Naive thymus-derived CD8-positive, alpha-beta T cell (primary cell): ENCODE measurements around the gene FILIP1L. TPM values are rescaled to one million over a fixed set of nuclear protein-coding genes. Genes with fewer than 3 reads are reported as not detected.

Experiments used
- ATAC-seq, 2 donors: fragments of 150-1000 bp; cut with Tn5 transposase in 1 of 2; sonication (Bioruptor Pico), chemical (Tn5 transposase) in 1 of 2; 1 replicate in 1 of 2; 2 replicates in 1 of 2; pipeline ENCODE4 v1.10.0; 2021; ENCODE audit warnings: mild to moderate bottlenecking in 2 of 2, moderate library complexity in 2 of 2
- POLR2A ChIA-PET: fragments of 350-600 bp; sonication (Branson Sonifier 250); formaldehyde crosslinking; loops from one replicate; lab custom pipeline; 2021; ENCODE audit warnings: antibody characterized with exemption; lab: Charles Lee
- DNase-seq, 10 donors: peaks; one replicate each; pipeline versions ENCODE4 v3.0.0 to v3.0.0-alpha.2; 2020 to 2022
- H3K27ac Mint-ChIP-seq, 10 donors: one replicate each; pipeline ENCODE4 v1.8.0; 2020 to 2022; ENCODE audit warnings: mild to moderate bottlenecking in 10 of 10, mixed read lengths in 10 of 10, moderate library complexity in 4 of 10, inconsistent platforms in 1 of 10
- H3K27me3 Mint-ChIP-seq, 5 donors: one replicate each; pipeline ENCODE4 v1.8.0; 2021 to 2022; ENCODE audit warnings: mixed read lengths in 5 of 5
- H3K36me3 Mint-ChIP-seq, 3 donors: one replicate each; pipeline ENCODE4 v1.8.0; 2020 to 2022; ENCODE audit warnings: mixed read lengths in 3 of 3, mild to moderate bottlenecking in 2 of 3, inconsistent platforms in 1 of 3
- H3K4me1 Mint-ChIP-seq, 4 donors: one replicate each; pipeline ENCODE4 v1.8.0; 2021 to 2022; ENCODE audit warnings: mixed read lengths in 4 of 4
- H3K4me3 Mint-ChIP-seq, 10 donors: one replicate each; pipeline ENCODE4 v1.8.0; 2020 to 2022; ENCODE audit warnings: mild to moderate bottlenecking in 10 of 10, mixed read lengths in 10 of 10, moderate library complexity in 6 of 10, inconsistent platforms in 1 of 10
- H3K9me3 Mint-ChIP-seq, 9 donors: one replicate each; pipeline ENCODE4 v1.8.0; 2020 to 2022; ENCODE audit warnings: mixed read lengths in 9 of 9, mild to moderate bottlenecking in 3 of 9, inconsistent platforms in 1 of 9, moderate library complexity in 1 of 9
- polyA plus RNA-seq, 3 donors: library from polyadenylated mRNA; unstranded; fragments of 300-500 nt; fragmentation: Illumina TruSeq; gene quantifications; one replicate each; pipeline ENCODE4 v1.2.3, GENCODE V29; 2021
- total RNA-seq, 8 experiments: library from RNA in 2 of 8; stranded (reverse) in 2 of 8; gene quantifications; one replicate each; pipeline ENCODE4 v1.2.3 and lab custom pipeline; 2021 to 2026

The FILIP1L gene
- total and polyA plus RNA-seq, 5 experiments from 2014 or later, result 0.14 to 0.41 (median 0.30) TPM; not detected in 1

DNA sequence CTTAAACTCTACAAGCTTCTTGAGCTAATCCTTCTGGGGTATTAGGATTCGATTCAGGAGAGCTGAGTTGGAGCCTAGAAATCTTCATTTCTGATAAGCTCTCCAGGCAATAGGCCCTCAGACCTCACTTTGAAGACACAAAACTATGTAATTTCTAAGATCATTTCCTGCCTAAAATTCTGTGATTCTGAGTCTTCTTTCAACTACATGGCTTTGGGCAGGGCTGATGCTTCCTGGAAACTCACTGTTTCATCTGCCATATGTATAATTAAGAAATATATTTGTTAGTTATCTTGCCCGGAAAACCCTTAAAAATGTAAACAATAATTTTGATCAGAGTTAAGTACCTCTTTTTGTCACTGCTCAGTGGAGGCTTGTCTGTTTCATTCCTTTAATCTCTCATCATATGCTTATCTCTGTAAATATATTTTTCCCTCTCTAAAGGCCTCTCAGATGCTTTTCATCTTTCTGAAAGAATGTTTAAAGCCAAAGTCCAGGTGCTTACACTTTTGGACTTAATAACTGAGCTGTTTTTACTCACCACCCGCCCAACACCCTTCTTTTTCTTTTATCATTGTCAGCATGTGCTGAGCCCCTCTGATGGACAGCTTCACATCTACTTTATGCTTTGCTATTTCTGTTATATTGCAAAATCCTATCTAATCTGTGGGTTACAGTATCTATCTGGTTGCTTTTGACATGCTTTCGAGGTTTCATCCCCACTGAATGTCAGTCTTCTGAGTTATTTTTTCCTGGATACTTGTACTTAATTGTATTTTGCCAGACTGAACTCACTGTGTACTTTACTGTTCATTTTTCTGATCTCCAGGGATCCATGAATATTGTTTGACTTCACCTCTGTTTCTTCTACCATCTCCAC is 38.2 kb downstream of the FILIP1L start:
- Mint-ChIP-seq H3K27ac (peak overlapping the region in 4 of 10 donors; percentile 16 to 68 (median 36)), H3K4me1 (peaks cover 19 to 51% (median 45%) of the 10 kb centered on the region in 4 donors), H3K9me3 (no peaks in the 10 kb centered on the region), H3K27me3 (no peaks in the 10 kb centered on the region), H3K36me3 (no peaks in the 10 kb centered on the region), H3K4me3 (peak overlapping the region in 2 of 10 donors; percentile 16 to 33)
- ATAC-seq (no peak), DNase-seq (no peak)
- POLR2A ChIA-PET, result no interaction called here

GRCh38 chr3:100075196-100075595 is 39.1 kb downstream of the FILIP1L start:
- Mint-ChIP-seq H3K9me3 (no peaks in the 10 kb centered on the region), H3K27ac (peak overlapping the region in 1 of 10 donors; percentile 37), H3K4me1 (peaks cover 19 to 51% (median 45%) of the 10 kb centered on the region in 4 donors), H3K36me3 (no peaks in the 10 kb centered on the region), H3K4me3 (peak overlapping the region in 2 of 10 donors; percentile 16 to 41), H3K27me3 (no peaks in the 10 kb centered on the region)
- no peak for ATAC-seq
- POLR2A ChIA-PET, result no interaction called here
- no peak for DNase-seq

GRCh38 chr3:100073714-100074307 is 40.5 kb downstream of the FILIP1L start:
- peak overlapping the region in 5 of 10 donors; percentile 0 to 79 (median 25) for H3K27ac Mint-ChIP-seq
- POLR2A ChIA-PET, result interaction anchor here (0.5 to 0.6 kb wide), 2 partner anchors 100 to 242 kb away, joined by 3 to 4 read pairs; no protein-coding TSS in a partner anchor
- peaks cover 22 to 58% (median 49%) of the 10 kb centered on the region in 4 donors for H3K4me1 Mint-ChIP-seq
- no peaks in the 10 kb centered on the region for H3K27me3 Mint-ChIP-seq
- peak overlapping the region; percentile 37 to 82 (median 76) for H3K4me3 Mint-ChIP-seq
- no peaks in the 10 kb centered on the region for H3K9me3 Mint-ChIP-seq
- no peak for ATAC-seq
- DNase-seq, result peak in 1 of 10 donors; percentile 10
- H3K36me3 Mint-ChIP-seq, result no peaks in the 10 kb centered on the region

- DNase-seq (no peak), ATAC-seq (no peak)
- POLR2A ChIA-PET, result no interaction called here
- no peaks in the 10 kb centered on the region for H3K9me3 Mint-ChIP-seq
- peak overlapping the region; percentile 37 to 82 (median 76) for H3K4me3 Mint-ChIP-seq
- peak overlapping the region in 4 of 10 donors; percentile 8 to 52 (median 40) for H3K27ac Mint-ChIP-seq
- H3K36me3 Mint-ChIP-seq, result no peaks in the 10 kb centered on the region
- H3K27me3 Mint-ChIP-seq, result no peaks in the 10 kb centered on the region
- peaks cover 23 to 60% (median 51%) of the 10 kb centered on the region in 4 donors for H3K4me1 Mint-ChIP-seq
Observed at GRCh38 chr3:100073049-100073713, 41.1 kb downstream of the FILIP1L start.

- peak in 2 of 10 donors; percentile 14 to 18 for DNase-seq
- no peaks in the 10 kb centered on the region for H3K9me3 Mint-ChIP-seq
- peak in 1 of 2 donors; percentile 44 for ATAC-seq
- peak overlapping the region in 3 of 10 donors; percentile 16 to 52 (median 50) for H3K27ac Mint-ChIP-seq
- H3K36me3 Mint-ChIP-seq, result no peaks in the 10 kb centered on the region
- H3K27me3 Mint-ChIP-seq, result no peaks in the 10 kb centered on the region
- H3K4me3 Mint-ChIP-seq, result peak overlapping the region in 6 of 10 donors; percentile 19 to 78 (median 44)
- POLR2A ChIA-PET, result no interaction called here
- H3K4me1 Mint-ChIP-seq, result peaks cover 23 to 60% (median 51%) of the 10 kb centered on the region in 4 donors
Observed at GRCh38 chr3:100072326-100073048, 41.8 kb downstream of the FILIP1L start.

GRCh38 chr3:100069472-100069871 is 44.8 kb downstream of the FILIP1L start:
- no peaks in the 10 kb centered on the region for H3K36me3 Mint-ChIP-seq
- H3K27ac Mint-ChIP-seq, result peak overlapping the region in 1 of 10 donors; percentile 22
- H3K4me1 Mint-ChIP-seq, result peaks cover 14 to 45% (median 33%) of the 10 kb centered on the region in 4 donors
- POLR2A ChIA-PET, result no interaction called here
- no peak for ATAC-seq
- H3K27me3 Mint-ChIP-seq, result no peaks in the 10 kb centered on the region
- H3K4me3 Mint-ChIP-seq, result no peak overlapping the region
- no peaks in the 10 kb centered on the region for H3K9me3 Mint-ChIP-seq
- no peak for DNase-seq

GRCh38 chr3:100068826-100069225 is 45.5 kb downstream of the FILIP1L start:
- peak overlapping the region in 2 of 10 donors; percentile 1 to 28 for H3K27ac Mint-ChIP-seq
- H3K9me3 Mint-ChIP-seq, result no peaks in the 10 kb centered on the region
- no peaks in the 10 kb centered on the region for H3K36me3 Mint-ChIP-seq
- no peak overlapping the region for H3K4me3 Mint-ChIP-seq
- DNase-seq, result peak; percentile 45 to 82 (median 64)
- POLR2A ChIA-PET, result no interaction called here
- peaks cover 12 to 39% (median 27%) of the 10 kb centered on the region in 4 donors for H3K4me1 Mint-ChIP-seq
- no peaks in the 10 kb centered on the region for H3K27me3 Mint-ChIP-seq
- ATAC-seq, result peak; percentile 91 to 94

- Mint-ChIP-seq H3K4me3 (no peak overlapping the region), H3K9me3 (no peaks in the 10 kb centered on the region)
Observed at GRCh38 chr3:100067589-100067988, 46.7 kb downstream of the FILIP1L start.

DNA sequence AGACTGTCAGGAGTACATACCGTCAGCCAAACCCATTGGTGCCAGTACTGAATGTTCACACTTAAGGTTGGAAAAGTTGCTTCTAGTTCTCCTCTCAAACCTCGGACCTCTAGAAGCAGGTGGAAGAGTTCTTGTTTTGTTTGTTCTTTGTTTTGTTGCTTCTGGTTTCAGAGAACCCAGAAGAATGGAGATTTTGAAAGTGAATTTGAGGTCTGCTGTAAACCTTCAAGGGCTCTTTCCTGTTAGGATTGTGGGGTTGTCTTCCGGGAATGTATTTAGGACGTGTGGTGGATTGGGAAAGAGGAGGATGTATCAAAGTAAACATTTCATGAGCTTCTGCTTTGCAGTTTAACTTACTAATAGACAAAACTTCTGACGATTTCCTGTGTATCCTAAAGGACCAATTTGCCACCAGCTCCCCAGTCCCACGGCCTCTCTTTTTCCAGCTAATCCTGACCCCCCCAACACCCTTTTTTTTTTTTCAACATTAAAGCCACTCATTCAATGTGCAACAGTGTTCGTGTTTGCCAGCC is 50.3 kb downstream of the FILIP1L start:
- H3K9me3 Mint-ChIP-seq, result no peaks in the 10 kb centered on the region
- peaks cover 0 to 4% (median 0%) of the 10 kb centered on the region in 3 donors for H3K36me3 Mint-ChIP-seq
- DNase-seq (no peak), ATAC-seq (no peak)
- peaks cover 3 to 12% (median 8%) of the 10 kb centered on the region in 4 donors for H3K4me1 Mint-ChIP-seq
- H3K4me3 Mint-ChIP-seq, result no peak overlapping the region
- POLR2A ChIA-PET, result no interaction called here
- no peak overlapping the region for H3K27ac Mint-ChIP-seq
- no peaks in the 10 kb centered on the region for H3K27me3 Mint-ChIP-seq

More at GRCh38 chr3:100067589-100067988, 46.7 kb downstream of the FILIP1L start:
- peaks cover 8 to 26% (median 16%) of the 10 kb centered on the region in 4 donors for H3K4me1 Mint-ChIP-seq
- POLR2A ChIA-PET, result no interaction called here
- H3K36me3 Mint-ChIP-seq, result no peaks in the 10 kb centered on the region
- DNase-seq (no peak), ATAC-seq (no peak)
- no peak overlapping the region for H3K27ac Mint-ChIP-seq
- H3K27me3 Mint-ChIP-seq, result no peaks in the 10 kb centered on the region

DNA sequence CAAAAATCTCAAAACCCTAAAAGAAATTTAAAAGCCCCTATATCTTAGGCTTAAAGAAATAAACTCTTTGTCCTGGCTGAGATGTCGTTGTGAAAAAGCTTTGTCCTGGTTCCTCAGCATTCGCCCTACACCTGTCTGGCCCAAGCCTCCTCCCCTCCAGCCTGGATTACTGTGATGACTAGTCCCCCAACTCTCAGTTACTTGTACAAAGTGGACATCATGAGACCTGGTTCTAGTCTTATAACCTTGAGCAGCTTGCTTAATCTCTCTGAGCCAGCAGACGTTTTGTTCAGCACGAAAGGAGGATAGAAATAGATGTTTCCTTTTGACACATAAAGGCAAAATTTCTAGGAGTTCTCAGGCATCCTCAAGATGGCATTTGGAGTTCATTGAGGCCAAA is 51.6 kb downstream of the FILIP1L start:
- no peak for ATAC-seq
- no peaks in the 10 kb centered on the region for H3K9me3 Mint-ChIP-seq
- no peak overlapping the region for H3K27ac Mint-ChIP-seq
- no peak overlapping the region for H3K4me3 Mint-ChIP-seq
- DNase-seq, result no peak
- POLR2A ChIA-PET, result no interaction called here
- peaks cover 0 to 4% (median 0%) of the 10 kb centered on the region in 3 donors for H3K36me3 Mint-ChIP-seq
- no peaks in the 10 kb centered on the region for H3K27me3 Mint-ChIP-seq
- H3K4me1 Mint-ChIP-seq, result peaks cover 0 to 8% (median 5%) of the 10 kb centered on the region in 4 donors

DNA sequence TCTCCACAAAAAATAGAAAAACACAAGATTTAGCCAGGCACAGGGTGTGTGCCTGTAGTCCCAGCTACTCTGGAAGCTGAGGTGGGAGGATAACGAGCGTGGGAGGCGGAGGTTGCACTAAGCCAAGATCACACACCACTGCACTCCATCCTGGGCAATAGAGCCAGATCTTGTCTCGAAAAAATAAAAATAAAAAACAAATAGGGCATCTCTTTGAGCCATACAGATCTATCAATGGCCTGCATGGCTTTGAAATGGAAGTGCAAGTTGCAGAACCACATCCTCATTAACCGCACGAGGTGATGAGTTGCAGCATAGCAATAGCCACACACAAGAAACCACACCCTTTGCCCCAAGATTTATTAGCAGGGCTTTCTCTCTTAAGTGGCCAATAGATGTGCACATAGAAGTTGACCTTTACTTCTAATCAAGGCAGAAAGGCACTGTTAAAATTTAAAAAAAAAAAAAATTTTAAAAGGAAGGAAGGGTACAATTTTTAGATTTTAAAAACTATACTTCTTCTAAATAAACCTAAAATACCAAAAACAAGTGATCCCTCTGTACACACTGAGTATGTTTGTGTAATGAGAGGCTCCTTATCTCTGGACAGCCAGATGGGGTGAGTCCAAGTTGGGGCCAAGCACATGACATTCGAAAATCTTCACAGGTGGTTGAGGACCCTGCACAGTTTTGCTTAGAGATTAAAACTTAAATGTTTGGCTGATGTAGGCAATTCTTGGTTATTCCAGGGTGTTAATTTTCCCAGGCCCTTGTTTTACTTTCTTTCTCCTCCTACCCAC is 53.4 kb downstream of the FILIP1L start:
- Mint-ChIP-seq H3K36me3 (peaks cover 0 to 4% (median 0%) of the 10 kb centered on the region in 3 donors), H3K27me3 (no peaks in the 10 kb centered on the region), H3K27ac (peak overlapping the region in 1 of 10 donors; percentile 25), H3K4me1 (peaks cover 0 to 8% (median 5%) of the 10 kb centered on the region in 4 donors), H3K4me3 (no peak overlapping the region), H3K9me3 (no peaks in the 10 kb centered on the region)
- no peak for ATAC-seq
- POLR2A ChIA-PET, result interaction anchor here (0.8 kb wide), 1 partner anchor 114 kb away, joined by 3 read pairs; no protein-coding TSS in a partner anchor
- DNase-seq, result no peak
